ENCODE measurements around the gene WDR54. TPM values are rescaled to one million over a fixed set of nuclear protein-coding genes. Genes with fewer than 3 reads are reported as not detected.

The WDR54 gene
- total RNA-seq, 1 experiment from 2014 or later: 41.0 TPM

DNA sequence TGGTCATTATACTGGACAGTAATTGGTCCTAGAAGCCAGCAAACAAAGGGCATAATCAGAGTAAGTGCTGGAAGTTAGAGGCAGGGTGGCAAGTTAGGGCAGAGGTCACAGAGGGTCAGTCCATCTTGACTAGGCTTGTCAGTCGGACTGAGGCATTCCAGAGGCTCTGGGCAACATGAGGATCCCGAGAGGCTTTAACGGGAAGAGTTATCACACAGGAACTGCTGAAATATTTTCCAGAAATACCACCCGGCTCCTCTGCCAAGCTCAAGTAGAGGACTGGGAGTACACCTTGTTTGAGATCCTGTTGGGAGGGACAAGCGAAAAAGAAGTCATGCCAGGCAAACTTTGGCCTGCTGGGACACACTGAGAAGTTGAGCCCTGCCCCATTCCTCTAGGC is 13.8 kb upstream of the WDR54 start:
- no peak overlapping the region for H3K9ac ChIP-seq (ENCODE audit: low read length)
- H2AFZ ChIP-seq (ENCODE audit: low read length): no peak overlapping the region
- TF ChIP-seq, protein P1, sequence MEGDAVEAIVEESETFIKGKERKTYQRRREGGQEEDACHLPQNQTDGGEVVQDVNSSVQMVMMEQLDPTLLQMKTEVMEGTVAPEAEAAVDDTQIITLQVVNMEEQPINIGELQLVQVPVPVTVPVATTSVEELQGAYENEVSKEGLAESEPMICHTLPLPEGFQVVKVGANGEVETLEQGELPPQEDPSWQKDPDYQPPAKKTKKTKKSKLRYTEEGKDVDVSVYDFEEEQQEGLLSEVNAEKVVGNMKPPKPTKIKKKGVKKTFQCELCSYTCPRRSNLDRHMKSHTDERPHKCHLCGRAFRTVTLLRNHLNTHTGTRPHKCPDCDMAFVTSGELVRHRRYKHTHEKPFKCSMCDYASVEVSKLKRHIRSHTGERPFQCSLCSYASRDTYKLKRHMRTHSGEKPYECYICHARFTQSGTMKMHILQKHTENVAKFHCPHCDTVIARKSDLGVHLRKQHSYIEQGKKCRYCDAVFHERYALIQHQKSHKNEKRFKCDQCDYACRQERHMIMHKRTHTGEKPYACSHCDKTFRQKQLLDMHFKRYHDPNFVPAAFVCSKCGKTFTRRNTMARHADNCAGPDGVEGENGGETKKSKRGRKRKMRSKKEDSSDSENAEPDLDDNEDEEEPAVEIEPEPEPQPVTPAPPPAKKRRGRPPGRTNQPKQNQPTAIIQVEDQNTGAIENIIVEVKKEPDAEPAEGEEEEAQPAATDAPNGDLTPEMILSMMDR (conservative IDR thresholded peaks at IDR 0.05; ENCODE audit: low read depth, low read length): no peak
- TF ChIP-seq EZH2 (IDR thresholded peaks at IDR 0.05; ENCODE audit: low read length, unreplicated experiment) (no peak), EZH2phosphoT487 (IDR thresholded peaks at IDR 0.05; ENCODE audit: borderline replicate concordance, low read length) (no peak)
- H3K9me2 ChIP-seq (replicated peaks; ENCODE audit: low read length): no peaks in the 10 kb centered on the region
- no peak overlapping the region for H3K4me2 ChIP-seq (ENCODE audit: low read length)
- H3F3A ChIP-seq (ENCODE audit: low read length, unreplicated experiment): no peaks in the 10 kb centered on the region
- POLR2A ChIA-PET (ENCODE audit: unreplicated experiment): no interaction called here
- no TSS peak for BruUV-seq (replicated peaks)
- no peak overlapping the region for H3K4me3 ChIP-seq (ENCODE audit: low read length)
- DNase-seq (no peak), ATAC-seq (no peak)
- no peaks in the 10 kb centered on the region for H3K79me2 ChIP-seq (ENCODE audit: low read length)
- H3K4me1 ChIP-seq (ENCODE audit: insufficient read depth, low read length): peaks cover 16% of the 10 kb centered on the region
- intact Hi-C loops (cut with micrococcal nuclease): no loop called here
- no peaks in the 10 kb centered on the region for H4K20me1 ChIP-seq (ENCODE audit: low read length)
- H3K27me3 ChIP-seq (ENCODE audit: low read length): no peaks in the 10 kb centered on the region
- H3K36me3 ChIP-seq (ENCODE audit: low read depth, low read length): no peaks in the 10 kb centered on the region
- H3K9me3 ChIP-seq (ENCODE audit: low read length): no peaks in the 10 kb centered on the region
- CTCF ChIA-PET: no interaction called here
- H3K27ac ChIP-seq (ENCODE audit: low read length): no peak overlapping the region

DNA sequence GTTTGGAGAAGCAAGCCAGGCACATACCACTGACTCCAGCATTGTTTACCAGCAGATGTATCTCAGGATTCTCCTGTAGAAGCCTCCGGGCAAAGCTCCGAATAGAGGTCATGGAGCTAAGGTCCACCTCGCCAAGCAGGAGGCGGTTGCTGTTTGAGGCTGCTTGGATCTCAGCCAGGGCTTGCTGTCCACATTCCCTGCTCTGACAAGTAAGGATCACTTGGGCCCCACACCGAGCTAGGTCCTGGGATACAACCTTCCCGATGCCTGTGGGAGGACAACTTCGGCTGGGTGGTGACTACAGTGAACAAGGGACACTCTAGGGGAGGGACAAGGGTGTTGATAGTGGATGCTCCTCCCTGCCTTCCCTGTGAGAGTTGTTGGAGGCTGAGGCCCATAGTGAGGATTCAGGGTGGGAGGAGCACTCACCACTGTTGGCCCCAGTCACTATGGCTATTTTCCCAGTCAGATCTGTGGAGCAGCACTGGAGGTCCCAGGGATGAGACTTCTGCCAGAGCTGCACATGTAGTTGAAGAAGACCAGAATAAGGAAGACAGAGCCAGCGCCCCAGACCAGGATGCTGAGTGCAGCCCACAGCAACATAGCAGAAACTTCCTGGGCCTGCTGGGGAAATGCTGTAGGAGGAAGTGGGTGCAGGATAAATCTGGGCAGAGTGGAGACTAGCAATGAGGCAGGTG is 8.4 kb upstream of the WDR54 start:
- no peak overlapping the region for H2AFZ ChIP-seq (ENCODE audit: low read length)
- H3K9ac ChIP-seq (ENCODE audit: low read length): no peak overlapping the region
- no peak for DNase-seq
- no peaks in the 10 kb centered on the region for H3K36me3 ChIP-seq (ENCODE audit: low read depth, low read length)
- H3K27ac ChIP-seq (ENCODE audit: low read length): no peak overlapping the region
- no peaks in the 10 kb centered on the region for H3K9me2 ChIP-seq (replicated peaks; ENCODE audit: low read length)
- H3K4me1 ChIP-seq (ENCODE audit: insufficient read depth, low read length): no peaks in the 10 kb centered on the region
- no peaks in the 10 kb centered on the region for H3K79me2 ChIP-seq (ENCODE audit: low read length)
- no TSS peak for BruUV-seq (replicated peaks)
- intact Hi-C loops (cut with micrococcal nuclease): no loop called here
- no peaks in the 10 kb centered on the region for H3K27me3 ChIP-seq (ENCODE audit: low read length)
- no peaks in the 10 kb centered on the region for H3F3A ChIP-seq (ENCODE audit: low read length, unreplicated experiment)
- H4K20me1 ChIP-seq (ENCODE audit: low read length): no peaks in the 10 kb centered on the region
- H3K9me3 ChIP-seq (ENCODE audit: low read length): no peaks in the 10 kb centered on the region
- no peak for ATAC-seq
- TF ChIP-seq EZH2 (IDR thresholded peaks at IDR 0.05; ENCODE audit: low read length, unreplicated experiment) (no peak), EZH2phosphoT487 (IDR thresholded peaks at IDR 0.05; ENCODE audit: borderline replicate concordance, low read length) (no peak)
- TF ChIP-seq, protein P1 (conservative IDR thresholded peaks at IDR 0.05; ENCODE audit: low read depth, low read length): no peak
- POLR2A ChIA-PET (ENCODE audit: unreplicated experiment): no interaction called here
- CTCF ChIA-PET: no interaction called here
- no peak overlapping the region for H3K4me3 ChIP-seq (ENCODE audit: low read length)
- H3K4me2 ChIP-seq (ENCODE audit: low read length): no peak overlapping the region

DNA sequence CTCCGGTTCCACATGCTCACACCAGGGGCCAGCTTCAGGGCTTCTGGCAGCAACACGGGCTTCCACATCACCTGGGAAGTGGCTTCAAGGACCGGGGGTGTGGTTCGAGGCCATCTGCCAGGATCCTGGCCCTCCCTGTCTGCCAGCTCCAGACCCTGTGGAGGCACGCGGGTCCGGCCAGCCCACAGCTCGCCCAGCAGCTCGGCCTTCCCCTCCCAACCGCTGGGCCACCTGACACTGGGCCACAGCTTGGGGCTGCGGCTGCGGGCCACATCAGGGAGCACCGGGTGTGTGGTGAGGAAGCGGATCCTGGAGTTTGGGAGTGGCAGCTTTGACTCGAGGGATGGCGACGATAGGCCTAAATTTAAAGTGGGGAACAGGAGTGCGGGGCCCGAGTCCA is 7.1 kb upstream of the WDR54 start:
- intact Hi-C loops (cut with micrococcal nuclease): no loop called here

More for the DNA sequence above, 7.1 kb upstream of the WDR54 start:
- CTCF ChIA-PET: no interaction called here
- TF ChIP-seq EZH2 (IDR thresholded peaks at IDR 0.05; ENCODE audit: low read length, unreplicated experiment): no peak
- TF ChIP-seq EZH2phosphoT487 (IDR thresholded peaks at IDR 0.05; ENCODE audit: borderline replicate concordance, low read length): no peak
- TF ChIP-seq, protein P1 (conservative IDR thresholded peaks at IDR 0.05; ENCODE audit: low read depth, low read length): no peak
- DNase-seq (no peak), ATAC-seq (no peak)
- H3K9me2 ChIP-seq (replicated peaks; ENCODE audit: low read length): no peaks in the 10 kb centered on the region
- H4K20me1 ChIP-seq (ENCODE audit: low read length): no peaks in the 10 kb centered on the region
- H3K27me3 ChIP-seq (ENCODE audit: low read length): no peaks in the 10 kb centered on the region
- H3K9me3 ChIP-seq (ENCODE audit: low read length): no peaks in the 10 kb centered on the region
- no peaks in the 10 kb centered on the region for H3K79me2 ChIP-seq (ENCODE audit: low read length)
- H3K9ac ChIP-seq (ENCODE audit: low read length): no peak overlapping the region
- no TSS peak for BruUV-seq (replicated peaks)
- H2AFZ ChIP-seq (ENCODE audit: low read length): no peak overlapping the region
- H3K4me1 ChIP-seq (ENCODE audit: insufficient read depth, low read length): no peaks in the 10 kb centered on the region
- no peak overlapping the region for H3K4me3 ChIP-seq (ENCODE audit: low read length)
- no peak overlapping the region for H3K4me2 ChIP-seq (ENCODE audit: low read length)
- POLR2A ChIA-PET (ENCODE audit: unreplicated experiment): no interaction called here
- no peak overlapping the region for H3K27ac ChIP-seq (ENCODE audit: low read length)
- H3K36me3 ChIP-seq (ENCODE audit: low read depth, low read length): no peaks in the 10 kb centered on the region
- H3F3A ChIP-seq (ENCODE audit: low read length, unreplicated experiment): no peaks in the 10 kb centered on the region
